Left lung (tissue), 10 donors: ENCODE data around the gene EOMES. TPM values are rescaled to one million over a fixed set of nuclear protein-coding genes. Genes with fewer than 3 reads are reported as not detected.

Experiments used
- ATAC-seq: fragments of 200-7000 bp; cut with Tn5 transposase; one replicate; pipeline ENCODE4 v1.9.1; 2020; ENCODE audit warnings: moderate library complexity
- DNase-seq, 4 donors: peaks; one replicate each; pipeline ENCODE4 v3.0.0-alpha.2; 2013 to 2020
- H3K27ac ChIP-seq, 2 donors: fragments of 200-600 bp; sonication (generic) in 1 of 2; one replicate each; pipeline versions ENCODE4 v1.5.0 to v1.8.0; 2020 to 2021
- H3K27me3 ChIP-seq, 2 donors: fragments of 200-600 bp; sonication (generic) in 1 of 2; one replicate each; pipeline versions ENCODE4 v1.5.0 to v1.8.0; 2020 to 2021
- H3K36me3 ChIP-seq, 2 donors: fragments of 200-600 bp; sonication (generic) in 1 of 2; one replicate each; pipeline versions ENCODE4 v1.5.0 to v1.8.0; 2020 to 2021
- H3K4me1 ChIP-seq, 2 donors: fragments of 200-600 bp; one replicate each; pipeline ENCODE4 v1.8.0; 2021
- H3K4me3 ChIP-seq, 2 donors: fragments of 200-600 bp; sonication (generic) in 1 of 2; one replicate each; pipeline versions ENCODE4 v1.5.0 to v1.8.0; 2020 to 2021; ENCODE audit warnings: mild to moderate bottlenecking in 1 of 2
- H3K9me3 ChIP-seq, 2 donors: fragments of 200-600 bp; sonication (generic) in 1 of 2; one replicate each; pipeline versions ENCODE4 v1.5.0 to v1.8.0; 2020 to 2021
- intact Hi-C, 2 donors: fragments of 100-400 bp; cut with DNase I; formaldehyde crosslinking; loops; one replicate each; pipeline versions ENCODE4 v1.11.2 to v1.14.2; 2022
- polyA plus RNA-seq, 6 donors: library from polyadenylated mRNA; unstranded; fragments of 120-200 nt; gene quantifications; one replicate each; pipeline ENCODE4 v1.2.1, GENCODE V29; 2013; ENCODE audit not compliant: insufficient read length in 6 of 6
- total RNA-seq, 2 donors: library from RNA; stranded (reverse); fragmentation: NEBNext Ultra II Directional; extraction: Animal tissue kit (Norgen Biotek cat#: 25700); gene quantifications; one replicate each; pipeline ENCODE4 v1.2.1, GENCODE V29; 2021
- TF ChIP-seq, protein P1 (sequence below), 2 donors: fragments of 200-600 bp; sonication (generic) in 1 of 2; IDR thresholded peaks; one replicate each; pipeline versions ENCODE4 v1.5.0 to v1.8.0; 2021; ENCODE audit warnings: antibody characterized with exemption in 2 of 2
- donor health status: DM: no; HTN: yes; CAD: no.
- donor health status: DM: no; HTN: no; CAD: no.

EOMES gene
- total and polyA plus RNA-seq, 8 donors = 0.21 to 0.94 (median 0.41) TPM

DNA sequence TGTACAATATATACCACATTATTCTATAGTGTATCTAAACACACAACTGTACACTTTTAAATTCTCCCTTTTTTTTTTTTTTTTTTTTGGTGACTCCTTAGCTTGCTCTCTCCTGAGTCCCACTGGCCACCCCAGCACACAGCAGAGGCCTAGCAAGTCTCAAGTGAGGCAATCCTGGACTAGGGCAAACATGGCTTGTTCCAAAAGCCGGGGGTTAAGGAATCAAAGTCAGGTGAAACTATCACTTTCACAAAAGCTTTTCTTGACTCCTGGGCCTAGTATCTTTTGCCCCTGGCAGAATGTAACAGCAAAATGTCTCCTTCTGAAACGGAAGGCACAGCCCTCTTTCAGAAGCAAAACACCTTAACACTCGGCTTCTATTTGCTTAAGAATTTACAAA lies 5.8 kb downstream of the EOMES start:
- H3K4me3 ChIP-seq = no peak overlapping the region
- H3K27ac ChIP-seq = no peak overlapping the region
- ATAC-seq (no peak), DNase-seq (no peak)
- H3K9me3 ChIP-seq = no peaks in the 10 kb centered on the region
- intact Hi-C loops = loop anchor here in 1 of 2 donors (10.0 kb wide), 1 partner anchor 618 kb away; no protein-coding TSS in a partner anchor
- H3K4me1 ChIP-seq = peaks cover 22 to 41% of the 10 kb centered on the region in 2 donors
- H3K36me3 ChIP-seq = no peaks in the 10 kb centered on the region
- H3K27me3 ChIP-seq = peaks cover 66 to 100% of the 10 kb centered on the region in 2 donors
- TF ChIP-seq, protein P1, sequence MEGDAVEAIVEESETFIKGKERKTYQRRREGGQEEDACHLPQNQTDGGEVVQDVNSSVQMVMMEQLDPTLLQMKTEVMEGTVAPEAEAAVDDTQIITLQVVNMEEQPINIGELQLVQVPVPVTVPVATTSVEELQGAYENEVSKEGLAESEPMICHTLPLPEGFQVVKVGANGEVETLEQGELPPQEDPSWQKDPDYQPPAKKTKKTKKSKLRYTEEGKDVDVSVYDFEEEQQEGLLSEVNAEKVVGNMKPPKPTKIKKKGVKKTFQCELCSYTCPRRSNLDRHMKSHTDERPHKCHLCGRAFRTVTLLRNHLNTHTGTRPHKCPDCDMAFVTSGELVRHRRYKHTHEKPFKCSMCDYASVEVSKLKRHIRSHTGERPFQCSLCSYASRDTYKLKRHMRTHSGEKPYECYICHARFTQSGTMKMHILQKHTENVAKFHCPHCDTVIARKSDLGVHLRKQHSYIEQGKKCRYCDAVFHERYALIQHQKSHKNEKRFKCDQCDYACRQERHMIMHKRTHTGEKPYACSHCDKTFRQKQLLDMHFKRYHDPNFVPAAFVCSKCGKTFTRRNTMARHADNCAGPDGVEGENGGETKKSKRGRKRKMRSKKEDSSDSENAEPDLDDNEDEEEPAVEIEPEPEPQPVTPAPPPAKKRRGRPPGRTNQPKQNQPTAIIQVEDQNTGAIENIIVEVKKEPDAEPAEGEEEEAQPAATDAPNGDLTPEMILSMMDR (IDR thresholded peaks at IDR 0.05) = no peak

DNA sequence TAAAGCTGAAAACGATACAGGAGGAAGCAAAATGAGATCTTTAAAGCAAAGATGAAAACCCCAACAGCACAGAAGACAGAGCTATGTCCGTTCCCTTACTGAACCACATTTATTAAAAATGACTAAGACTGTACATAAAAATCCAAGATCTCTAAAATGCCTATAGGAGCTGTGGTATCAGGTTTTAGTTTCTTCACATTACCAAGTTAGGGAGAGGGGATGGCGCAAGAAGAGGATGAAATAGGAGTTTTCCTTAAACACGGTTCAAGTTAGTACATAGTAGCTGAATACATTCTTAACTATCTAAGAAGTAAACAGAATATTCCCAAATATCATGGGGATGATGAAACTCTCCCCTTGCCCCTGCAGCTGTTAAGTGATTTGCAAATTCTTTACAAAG lies 6.3 kb downstream of the EOMES start:
- Histone ChIP-seq H3K36me3 (no peaks in the 10 kb centered on the region), H3K4me3 (no peak overlapping the region), H3K4me1 (peaks cover 18 to 36% of the 10 kb centered on the region in 2 donors), H3K27me3 (peaks cover 62 to 97% of the 10 kb centered on the region in 2 donors), H3K27ac (no peak overlapping the region), H3K9me3 (no peaks in the 10 kb centered on the region)
- DNase-seq = no peak
- no peak for ATAC-seq
- intact Hi-C loops = loop anchor here in 1 of 2 donors (10.0 kb wide), 1 partner anchor 619 kb away; no protein-coding TSS in a partner anchor
- TF ChIP-seq, protein P1 (IDR thresholded peaks at IDR 0.05) = no peak

DNA sequence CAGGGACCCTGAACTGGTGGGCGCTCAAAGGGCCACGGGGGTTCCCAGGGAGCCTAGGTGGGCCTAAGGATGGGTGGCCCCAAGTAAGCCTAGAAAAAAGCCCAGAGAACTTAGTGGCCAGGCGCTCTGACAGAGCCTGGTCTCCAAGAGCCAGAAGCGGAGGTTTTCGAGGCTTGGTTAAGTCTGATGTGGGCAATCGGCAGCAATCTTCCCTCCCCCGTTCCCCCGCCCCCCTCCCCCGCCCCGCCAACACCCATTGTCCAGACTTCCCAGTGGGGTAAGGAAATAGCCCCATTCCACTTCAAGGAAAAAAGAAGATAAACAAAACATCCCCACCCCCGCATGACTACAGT lies 6.7 kb downstream of the EOMES start:
- no peaks in the 10 kb centered on the region for H3K9me3 ChIP-seq
- intact Hi-C loops = loop anchor here in 1 of 2 donors (10.0 kb wide), 1 partner anchor 619 kb away; no protein-coding TSS in a partner anchor

DNA sequence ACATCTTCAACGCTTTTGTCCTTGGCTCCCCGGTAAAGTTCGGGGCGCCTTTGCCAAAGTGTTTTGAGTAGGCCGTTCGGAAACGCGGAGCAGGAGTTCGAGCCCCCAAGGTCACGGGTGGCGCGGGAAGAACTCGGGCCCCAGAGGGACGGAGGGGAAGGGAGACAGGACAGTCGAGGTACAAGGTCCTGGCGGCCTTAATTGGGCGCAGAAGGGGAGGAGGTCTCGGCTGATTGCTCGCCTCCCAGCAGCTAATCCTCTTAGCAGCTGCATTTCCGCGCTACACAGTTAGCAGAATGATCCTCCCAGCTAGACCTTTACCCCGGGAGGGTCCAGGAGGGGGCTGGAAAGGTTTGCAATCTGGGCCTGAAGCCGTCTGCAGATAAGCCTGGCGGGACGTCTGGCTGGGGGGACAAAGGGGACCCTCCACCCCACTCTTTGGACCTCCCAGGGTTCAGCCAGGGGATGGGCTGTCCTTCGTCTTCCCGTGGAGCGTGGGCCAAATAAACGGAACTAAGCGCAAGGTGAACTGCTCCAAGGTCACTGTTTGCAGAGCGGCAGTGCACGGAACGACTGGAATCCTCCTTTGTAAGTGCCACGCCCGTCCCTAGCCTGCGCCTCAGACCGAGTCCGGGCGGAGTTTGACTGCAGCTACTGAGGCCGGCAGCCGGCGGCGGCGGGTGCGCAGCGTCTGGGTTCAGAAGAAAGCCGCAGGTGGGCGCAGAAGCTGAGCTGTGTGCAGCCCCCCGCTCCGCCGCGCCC lies 7.2 kb downstream of the EOMES start:
- Histone ChIP-seq H3K4me1 (peaks cover 16 to 33% of the 10 kb centered on the region in 2 donors), H3K36me3 (no peaks in the 10 kb centered on the region), H3K9me3 (no peaks in the 10 kb centered on the region), H3K27me3 (peaks cover 52 to 93% of the 10 kb centered on the region in 2 donors), H3K4me3 (peak overlapping the region in 1 of 2 donors; percentile 11), H3K27ac (no peak overlapping the region)
- DNase-seq = peak in 1 of 4 donors; percentile 84
- intact Hi-C loops = loop anchor here in 1 of 2 donors (10.0 kb wide), 1 partner anchor 620 kb away; no protein-coding TSS in a partner anchor
- TF ChIP-seq, protein P1 (IDR thresholded peaks at IDR 0.05) = no peak
- peak; percentile 69 for ATAC-seq

More for the DNA sequence above, 6.7 kb downstream of the EOMES start:
- H3K4me3 ChIP-seq = peak overlapping the region in 1 of 2 donors; percentile 11
- H3K27me3 ChIP-seq = peaks cover 57 to 97% of the 10 kb centered on the region in 2 donors
- DNase-seq = no peak
- peaks cover 16 to 33% of the 10 kb centered on the region in 2 donors for H3K4me1 ChIP-seq
- H3K36me3 ChIP-seq = no peaks in the 10 kb centered on the region
- ATAC-seq = no peak
- TF ChIP-seq, protein P1 (IDR thresholded peaks at IDR 0.05) = no peak
- no peak overlapping the region for H3K27ac ChIP-seq

DNA sequence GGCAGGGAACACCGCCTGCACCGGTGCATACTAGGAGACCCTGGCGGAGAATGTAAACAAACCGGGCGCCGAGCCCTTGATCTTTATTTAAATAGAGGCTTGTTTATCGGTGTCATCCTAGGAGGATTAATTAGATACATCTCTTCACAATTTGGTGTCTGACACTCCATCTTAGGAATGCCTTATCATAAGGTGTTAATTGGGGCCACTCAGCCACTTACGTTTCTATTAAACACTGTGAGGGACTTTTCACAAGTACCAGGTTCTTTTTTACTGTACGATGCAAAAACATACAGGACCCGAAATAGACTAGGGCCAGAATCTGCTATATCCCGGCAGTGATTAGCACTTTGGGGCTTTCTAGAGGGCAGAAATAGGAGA lies 8.0 kb downstream of the EOMES start:
- ATAC-seq (no peak), DNase-seq (no peak)
- TF ChIP-seq, protein P1 (IDR thresholded peaks at IDR 0.05) = no peak
- H3K4me3 ChIP-seq = peak overlapping the region in 1 of 2 donors; percentile 48
- no peak overlapping the region for H3K27ac ChIP-seq
- H3K36me3 ChIP-seq = no peaks in the 10 kb centered on the region
- intact Hi-C loops = loop anchor here in 1 of 2 donors (10.0 kb wide), 1 partner anchor 621 kb away; no protein-coding TSS in a partner anchor
- H3K27me3 ChIP-seq = peaks cover 44 to 86% of the 10 kb centered on the region in 2 donors
- H3K9me3 ChIP-seq = no peaks in the 10 kb centered on the region
- peaks cover 16 to 33% of the 10 kb centered on the region in 2 donors for H3K4me1 ChIP-seq
